Kidney glomerular epithelial cell (primary cell): ENCODE measurements around the gene VPS54.
A peak's percentile ranks its signal among the peaks of the same experiment; 100 is the strongest.

Experiments used
- DNase-seq: peaks from one replicate; lab custom pipeline; 2025; lab: John Stamatoyannopoulos, UW

The VPS54 gene

GRCh38 chr2:63899639-63900038 lies 119.6 kb downstream of the VPS54 start:
- DNase-seq, result no peak

GRCh38 chr2:63898839-63899238 lies 120.4 kb downstream of the VPS54 start:
- DNase-seq, result no peak

- no peak for DNase-seq
Observed at GRCh38 chr2:63894167-63894566, 125.1 kb downstream of the VPS54 start.

GRCh38 chr2:63893163-63893562 lies 126.1 kb downstream of the VPS54 start:
- no peak for DNase-seq

GRCh38 chr2:63891488-63892030 lies 127.7 kb downstream of the VPS54 start:
- no peak for DNase-seq

- DNase-seq, result no peak
Observed at GRCh38 chr2:63890678-63891077, 128.6 kb downstream of the VPS54 start.

- DNase-seq, result peak; percentile 8
Observed at GRCh38 chr2:63888490-63889402, 130.5 kb downstream of the VPS54 start.

GRCh38 chr2:63888053-63888452 lies 131.2 kb downstream of the VPS54 start:
- DNase-seq, result no peak

GRCh38 chr2:63886445-63886844 lies 132.8 kb downstream of the VPS54 start:
- no peak for DNase-seq

GRCh38 chr2:63882395-63883105 lies 136.7 kb downstream of the VPS54 start:
- no peak for DNase-seq

GRCh38 chr2:63881205-63881604 lies 138.0 kb downstream of the VPS54 start:
- DNase-seq, result no peak

- no peak for DNase-seq
Observed at GRCh38 chr2:63880625-63881024, 138.6 kb downstream of the VPS54 start.

- DNase-seq, result no peak
Observed at GRCh38 chr2:63879876-63880433, 139.3 kb downstream of the VPS54 start.

- DNase-seq, result no peak
Observed at GRCh38 chr2:63878486-63878885, 140.7 kb downstream of the VPS54 start.

GRCh38 chr2:63876311-63876710 lies 142.9 kb downstream of the VPS54 start:
- DNase-seq, result no peak

- no peak for DNase-seq
Observed at GRCh38 chr2:63875559-63876245, 143.5 kb downstream of the VPS54 start.

- no peak for DNase-seq
Observed at GRCh38 chr2:63875131-63875527, 144.1 kb downstream of the VPS54 start.

GRCh38 chr2:63874204-63875130 lies 144.8 kb downstream of the VPS54 start:
- no peak for DNase-seq

- DNase-seq, result no peak
Observed at GRCh38 chr2:63872571-63873328, 146.5 kb downstream of the VPS54 start.

GRCh38 chr2:63871864-63872263 lies 147.4 kb downstream of the VPS54 start:
- no peak for DNase-seq
